K562 (cell line): ENCODE data around the gene ERC2. TPM values are rescaled to one million over a fixed set of nuclear protein-coding genes. Genes with fewer than 3 reads are reported as not detected.

Experiments
- ATAC-seq: fragments of 200-7000 bp; cut with Tn5 transposase; 3 replicates; pipeline ENCODE4 v1.9.1; 2020; ENCODE audit warnings: moderate library complexity
- BruUV-seq: library from RNA; stranded (reverse); fragments of 400-500 nt; replicated peaks from 2 replicates; lab custom pipeline; 2021; lab: Mats Ljungman, UMichigan
- CTCF ChIA-PET: fragments of 300-600 bp; formaldehyde crosslinking; extraction: SDS; loops from one replicate; lab custom pipeline; 2021; ENCODE audit warnings: low intra/inter-chr PET ratio; lab: Yijun Ruan, JAX
- POLR2A ChIA-PET: fragments of 300-600, 350-650 bp; sonication (Branson Sonifier 250); formaldehyde crosslinking; extraction: SDS; loops from one replicate; lab custom pipeline; 2021; ENCODE audit warnings: antibody characterized with exemption, inconsistent platforms; lab: Yijun Ruan, JAX
- DNase-seq, 4 experiments: peaks; one replicate each; pipeline versions ENCODE4 v3.0.0 to v3.0.0-alpha.2; 2011 to 2018; ENCODE audit warnings: low spot score in 3 of 4, mixed read lengths in 3 of 4; ENCODE audit errors: extremely low read depth in 1 of 4
- FAIRE-seq: peaks from 2 replicates; lab custom pipeline; 2011; peaks lifted over from hg19 to GRCh38; lab: Jason Lieb, UNC
- H2AFZ ChIP-seq: 2 replicates; pipeline ENCODE4 v1.6.0; 2011; ENCODE audit warnings: low read depth, low read length, control low read depth, inconsistent platforms
- H3K27ac ChIP-seq: fragments of 200-600 bp; 3 replicates; pipeline ENCODE4 v1.8.0; 2011; ENCODE audit warnings: low read depth, mild to moderate bottlenecking, control low read depth, inconsistent platforms, low read length, moderate library complexity, mixed read lengths; ENCODE audit errors: extremely low read depth
- H3K27me3 ChIP-seq, 2 experiments: fragments of 300-600 bp in 1 of 2; 2 replicates in 1 of 2; 3 replicates in 1 of 2; pipeline versions ENCODE4 v1.6.0 to v1.8.0; 2011; ENCODE audit warnings: inconsistent platforms in 2 of 2, low read length in 2 of 2, mild to moderate bottlenecking in 1 of 2, mixed read lengths in 1 of 2, moderate library complexity in 1 of 2; ENCODE audit not compliant: control insufficient read depth in 2 of 2, insufficient read depth in 2 of 2
- H3K36me3 ChIP-seq: fragments of 300-600 bp; 3 replicates; pipeline ENCODE4 v1.8.0; 2011; ENCODE audit warnings: mild to moderate bottlenecking, low read length, inconsistent platforms; ENCODE audit not compliant: control insufficient read depth, insufficient read depth
- H3K4me1 ChIP-seq, 2 experiments: fragments of 200-600 bp in 1 of 2; replicated peaks in 1 of 2; 2 replicates in 1 of 2; 3 replicates in 1 of 2; pipeline versions ENCODE4 v1.5.1 to v1.8.0; 2011; ENCODE audit warnings: inconsistent platforms in 2 of 2, low read length in 2 of 2, mild to moderate bottlenecking in 1 of 2, mixed read lengths in 1 of 2, moderate library complexity in 1 of 2; ENCODE audit not compliant: control insufficient read depth in 2 of 2, insufficient read depth in 2 of 2
- H3K4me2 ChIP-seq: 2 replicates; pipeline ENCODE4 v1.6.1; 2011; ENCODE audit warnings: low read length, control low read depth, inconsistent platforms, mixed read lengths; ENCODE audit not compliant: insufficient read depth
- H3K4me3 ChIP-seq: fragments of 200-600 bp; sonication (generic), shearing (Covaris generic); 2 replicates; pipeline ENCODE4 v1.5.1; 2016; ENCODE audit warnings: control low read depth, inconsistent platforms
- H3K79me2 ChIP-seq: fragments of 200-600 bp; 3 replicates; pipeline ENCODE4 v1.8.0; 2011; ENCODE audit warnings: low read length, inconsistent platforms; ENCODE audit not compliant: control insufficient read depth, insufficient read depth
- H3K9ac ChIP-seq, 2 experiments: 2 replicates each; pipeline versions ENCODE4 v1.6.0 to v1.6.1; 2011; ENCODE audit warnings: low read depth in 2 of 2, low read length in 2 of 2, control low read depth in 1 of 2, inconsistent platforms in 1 of 2, mild to moderate bottlenecking in 1 of 2, mixed read lengths in 1 of 2; ENCODE audit not compliant: insufficient read depth in 1 of 2
- H3K9me1 ChIP-seq: one replicate; pipeline ENCODE4 v1.6.0; 2011; ENCODE audit warnings: inconsistent platforms, mild to moderate bottlenecking, low read length, moderate library complexity; ENCODE audit not compliant: control insufficient read depth, insufficient read depth
- H3K9me3 ChIP-seq: replicated peaks from 2 replicates; pipeline ENCODE4 v1.5.1; 2011; ENCODE audit warnings: low read depth, low read length, inconsistent platforms; ENCODE audit not compliant: control insufficient read depth, insufficient read depth
- H4K20me1 ChIP-seq: replicated peaks from 2 replicates; pipeline ENCODE4 v1.6.1; 2011; ENCODE audit warnings: low read length, inconsistent platforms, mixed read lengths; ENCODE audit not compliant: control insufficient read depth, insufficient read depth
- CTCF ChIP-seq, 3 experiments: IDR thresholded peaks in 2 of 3; conservative IDR thresholded peaks in 1 of 3; 2 replicates each; pipeline ENCODE4 v1.5.1; 2011 to 2012; ENCODE audit warnings: low read length in 3 of 3, mild to moderate bottlenecking in 3 of 3, control low read depth in 2 of 3, improper control_type of control experiment in 1 of 3, inconsistent platforms in 1 of 3, low read depth in 1 of 3, mixed read lengths in 1 of 3, moderate library complexity in 1 of 3; ENCODE audit not compliant: insufficient read depth in 2 of 3
- IRF1 ChIP-seq: sonication (generic); formaldehyde crosslinking; IDR thresholded peaks from 2 replicates; pipeline ENCODE4 v1.8.0; 2022; ENCODE audit warnings: missing genetic modification reagents, mild to moderate bottlenecking, borderline replicate concordance
- RAD21 ChIP-seq, 2 experiments: fragments of 250-450 bp in 1 of 2; fragments of 450-650 bp in 1 of 2; sonication (Bioruptor Pico) in 1 of 2; formaldehyde crosslinking in 1 of 2; IDR thresholded peaks in 1 of 2; conservative IDR thresholded peaks in 1 of 2; 2 replicates each; pipeline versions ENCODE4 v1.4.0 to v1.8.0; 2020 to 2022; ENCODE audit warnings: mild to moderate bottlenecking in 2 of 2, moderate library complexity in 1 of 2
- SMARCA4 ChIP-seq: fragments of 450-650 bp; IDR thresholded peaks from 2 replicates; pipeline ENCODE4 v1.6.1; 2016
- ZNF124 ChIP-seq: sonication (generic); formaldehyde crosslinking; IDR thresholded peaks from 2 replicates; pipeline ENCODE4 v1.8.1; 2022; ENCODE audit warnings: missing genetic modification reagents
- ZNF780A ChIP-seq: fragments of 250-450 bp; sonication (Bioruptor Pico); IDR thresholded peaks from 2 replicates; pipeline ENCODE4 v1.5.0; 2021; ENCODE audit warnings: mild to moderate bottlenecking
- ZNF830 ChIP-seq: fragments of 250-450 bp; sonication (Bioruptor Pico); IDR thresholded peaks from 2 replicates; pipeline ENCODE4 v1.5.0; 2021; ENCODE audit warnings: mild to moderate bottlenecking
- WGBS: fragments of 100-300 bp; shearing (Covaris generic); methylation state at CpG from one replicate; pipeline ENCODE4 v1.1.6; 2016; ENCODE audit warnings: low coverage, mixed read lengths; ENCODE audit not compliant: insufficient coverage; ENCODE audit errors: missing lambda C conversion rate; 5-methylcytosine and 5-hydroxymethylcytosine counted together
- in situ Hi-C: fragments of 300-500 bp; cut with MboI; formaldehyde crosslinking; loops from 4 replicates; pipeline ENCODE4 v1.15.0; 2018; ENCODE audit warnings: inconsistent platforms, mixed read lengths
- intact Hi-C: fragments of 100-400 bp; cut with micrococcal nuclease; formaldehyde crosslinking; loops from 2 replicates; pipeline ENCODE4 v1.14.2; 2022
- polyA plus RNA-seq, 8 experiments: library from polyadenylated mRNA; depleted of rRNA in 4 of 8; stranded (reverse) in 5 of 8; unstranded in 3 of 8; fragments of >200 nt; fragmentation: Nextera tagmentation in 2 of 8; fragmentation: Illumina TruSeq in 1 of 8; extraction: Ambion mirVana in 2 of 8; extraction: Trizol in 1 of 8; gene quantifications; 2 replicates each; pipeline versions ENCODE4 v1.2.1 to v1.2.3, GENCODE V29; 2011 to 2014; ENCODE audit warnings: inconsistent platforms in 1 of 8, missing spikeins in 1 of 8
- total RNA-seq, 7 experiments: library from RNA; depleted of rRNA in 6 of 7; stranded (reverse); fragments of >200 nt in 6 of 7; fragmentation: Illumina TruSeq in 2 of 7; extraction: Trizol in 2 of 7; gene quantifications; 2 replicates each; pipeline versions ENCODE4 v1.2.1 to v1.2.3, GENCODE V29; 2011 to 2021; ENCODE audit warnings: low replicate concordance in 1 of 7

ERC2 gene
- total and polyA plus RNA-seq, 9 of the 15 experiments (the other 6 are each of a cell fraction or from before 2014, with no cell fraction given) = 0.04 to 0.18 (median 0.07) TPM; not detected in 2

GRCh38 chr3:55484801-55485791, 983.2 kb downstream of the ERC2 start:
- Histone ChIP-seq H3K4me3 (no peak overlapping the region), H4K20me1 (no peaks in the 10 kb centered on the region), H3K27me3 (peaks cover 0 to 47% of the 10 kb centered on the region in 2 experiments; a peak in 2 of 5 replicates), H3K9me1 (no peaks in the 10 kb centered on the region), H3K9me3 (no peaks in the 10 kb centered on the region), H3K9ac (no peak overlapping the region), H3K4me2 (no peak overlapping the region), H2AFZ (no peak overlapping the region)
- POLR2A ChIA-PET = no interaction called here
- CTCF ChIA-PET = no interaction called here
- FAIRE-seq = no peak
- DNase-seq = peak; percentile 42 to 65 (median 65)
- no TSS peak for BruUV-seq
- ATAC-seq = peak; percentile 94
- TF ChIP-seq IRF1 (no peak), SMARCA4 (no peak), ZNF780A (no peak), CTCF (IDR thresholded peaks at IDR 0.05 in 2 of 3, conservative IDR thresholded peaks at IDR 0.05 in 1 of 3; ENCODE audit: insufficient read depth in 2 of 3, low read depth in 1 of 3, low read length in 3 of 3) (peak; percentile 25 to 60 (median 41); a peak in 4 of 6 replicates), ZNF830 (CRISPR knock-in tag) (no peak), ZNF124 (CRISPR knock-in tag) (no peak), RAD21 (CRISPR knock-in tag; conservative IDR thresholded peaks at IDR 0.05 in 1 of 2, IDR thresholded peaks at IDR 0.05 in 1 of 2) (peak; percentile 21 to 24; a peak in 1 of 4 replicates)
- TF ChIP-seq, all 486 proteins: peak for 2
- Histone ChIP-seq H3K27ac (no peak overlapping the region), H3K4me1 (peaks cover 0 to 3% of the 10 kb centered on the region in 2 experiments; a peak in 1 of 5 replicates), H3K36me3 (no peaks in the 10 kb centered on the region), H3K79me2 (no peaks in the 10 kb centered on the region)
- WGBS = 3% methylated on average over 6 of the region's 57 CpGs
- in situ Hi-C loops = no loop called here
- intact Hi-C loops = loop anchor here (10.0 kb wide), 1 partner anchor 260 kb away; no protein-coding TSS in a partner anchor
